Ishikawa (cell line): ENCODE data around the gene SH3PXD2A.

Experiments used
- CEBPB ChIP-seq: IDR thresholded peaks from 2 replicates; pipeline ENCODE4 v1.6.1; 2012
- CREB1 ChIP-seq: IDR thresholded peaks from 2 replicates; pipeline ENCODE4 v1.6.1; 2012; ENCODE audit warnings: low read depth
- EGR1 ChIP-seq: IDR thresholded peaks from 2 replicates; pipeline ENCODE4 v1.6.1; 2012
- EP300 ChIP-seq: IDR thresholded peaks from 2 replicates; pipeline ENCODE4 v1.6.1; 2012; ENCODE audit warnings: borderline replicate concordance
- FOXM1 ChIP-seq: IDR thresholded peaks from 2 replicates; pipeline ENCODE4 v1.6.1; 2012; ENCODE audit warnings: low read depth, borderline replicate concordance
- MAX ChIP-seq: IDR thresholded peaks from 2 replicates; pipeline ENCODE4 v1.6.1; 2012
- NFIC ChIP-seq: IDR thresholded peaks from 2 replicates; pipeline ENCODE4 v1.6.1; 2012
- RAD21 ChIP-seq: IDR thresholded peaks from 2 replicates; pipeline ENCODE4 v1.6.1; 2012; ENCODE audit warnings: low read depth
- REST ChIP-seq: IDR thresholded peaks from 2 replicates; pipeline ENCODE4 v1.6.1; 2012; ENCODE audit warnings: low read depth, mild to moderate bottlenecking
- TAF1 ChIP-seq: IDR thresholded peaks from 2 replicates; pipeline ENCODE4 v1.6.1; 2012; ENCODE audit warnings: low read depth, mild to moderate bottlenecking
- TCF12 ChIP-seq: IDR thresholded peaks from 2 replicates; pipeline ENCODE4 v1.6.1; 2012; ENCODE audit warnings: low read depth
- TEAD4 ChIP-seq: IDR thresholded peaks from 2 replicates; pipeline ENCODE4 v1.6.1; 2012
- USF1 ChIP-seq: IDR thresholded peaks from 2 replicates; pipeline ENCODE4 v1.6.1; 2012
- YY1 ChIP-seq: IDR thresholded peaks from 2 replicates; pipeline ENCODE4 v1.6.1; 2012; ENCODE audit warnings: low read depth
- ZBTB7A ChIP-seq: IDR thresholded peaks from 2 replicates; pipeline ENCODE4 v1.6.1; 2012; ENCODE audit warnings: low read depth

The SH3PXD2A gene

DNA sequence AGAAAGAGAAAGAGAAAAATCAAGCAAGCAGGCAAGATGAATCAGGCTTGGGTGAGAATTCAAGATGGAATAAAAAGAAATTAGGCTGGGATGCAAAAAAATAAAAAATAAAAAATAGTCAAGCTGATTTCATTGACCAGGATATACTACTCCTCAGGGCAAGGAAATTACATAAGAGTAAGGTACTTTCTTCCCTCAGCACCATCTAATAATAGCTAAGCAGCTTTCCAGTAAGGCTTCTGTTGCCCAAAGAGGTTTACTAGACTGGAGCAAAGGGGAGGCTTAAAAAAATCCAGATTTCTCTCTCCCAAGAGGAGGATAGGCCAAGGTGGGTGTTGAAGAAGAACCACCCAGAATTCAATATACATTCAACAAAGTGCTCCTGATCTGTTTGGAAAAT is 268.3 kb downstream of the SH3PXD2A start:
- TF ChIP-seq REST (no peak), NFIC (no peak), FOXM1 (no peak), RAD21 (no peak), CEBPB (no peak), TCF12 (no peak), TAF1 (no peak), ZBTB7A (no peak), YY1 (no peak), MAX (no peak)

DNA sequence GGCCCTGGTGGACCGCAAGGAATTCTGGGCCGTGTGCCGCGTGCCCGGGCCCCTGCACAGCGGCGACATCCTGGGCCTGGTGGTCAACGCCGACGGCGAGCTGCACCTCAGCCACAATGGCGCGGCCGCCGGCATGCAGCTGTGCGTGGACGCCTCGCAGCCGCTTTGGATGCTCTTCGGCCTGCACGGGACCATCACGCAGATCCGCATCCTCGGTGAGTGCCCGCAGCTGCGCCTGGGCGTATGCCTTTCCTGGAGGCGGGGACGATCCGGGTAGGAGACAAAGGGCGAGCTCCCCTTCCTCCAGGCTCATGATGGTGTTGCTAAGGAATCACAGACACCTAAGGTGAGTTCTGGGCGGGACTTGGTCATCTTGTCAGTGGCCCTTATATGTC is 270.4 kb downstream of the SH3PXD2A start:
- TF ChIP-seq YY1, result no peak
- TF ChIP-seq TEAD4, result no peak
- TF ChIP-seq EGR1, result no peak
- TF ChIP-seq FOXM1, result no peak
- TF ChIP-seq CREB1, result no peak
- no peak for TF ChIP-seq RAD21

DNA sequence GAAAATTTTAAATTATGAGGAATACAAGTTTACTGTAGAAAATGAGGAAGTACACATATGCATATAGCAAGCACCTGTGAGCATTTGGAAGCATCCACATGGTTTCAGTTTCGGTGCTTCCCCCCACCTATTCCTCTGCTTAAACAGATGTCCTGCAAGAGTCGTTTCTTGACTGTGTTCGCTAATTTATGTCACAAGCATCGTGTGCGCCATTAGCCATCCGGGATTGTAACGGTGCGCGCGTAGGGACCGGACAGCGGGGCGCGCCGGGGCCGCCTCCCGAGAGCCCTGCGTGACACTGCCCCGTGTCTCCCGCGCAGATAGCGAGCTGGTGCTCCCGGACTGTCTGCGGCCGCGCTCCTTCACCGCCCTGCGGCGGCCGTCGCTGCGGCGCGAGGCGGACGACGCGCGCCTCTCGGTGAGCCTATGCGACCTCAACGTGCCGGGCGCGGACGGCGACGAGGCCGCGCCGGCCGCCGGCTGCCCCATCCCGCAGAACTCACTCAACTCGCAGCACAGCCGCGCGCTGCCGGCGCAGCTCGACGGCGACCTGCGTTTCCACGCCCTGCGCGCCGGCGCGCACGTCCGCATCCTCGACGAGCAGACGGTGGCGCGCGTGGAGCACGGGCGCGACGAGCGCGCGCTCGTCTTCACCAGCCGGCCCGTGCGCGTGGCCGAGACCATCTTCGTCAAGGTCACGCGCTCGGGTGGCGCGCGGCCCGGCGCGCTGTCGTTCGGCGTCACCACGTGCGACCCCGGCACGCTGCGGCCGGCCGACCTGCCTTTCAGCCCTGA is 271.0 kb downstream of the SH3PXD2A start:
- TF ChIP-seq YY1, result no peak

DNA sequence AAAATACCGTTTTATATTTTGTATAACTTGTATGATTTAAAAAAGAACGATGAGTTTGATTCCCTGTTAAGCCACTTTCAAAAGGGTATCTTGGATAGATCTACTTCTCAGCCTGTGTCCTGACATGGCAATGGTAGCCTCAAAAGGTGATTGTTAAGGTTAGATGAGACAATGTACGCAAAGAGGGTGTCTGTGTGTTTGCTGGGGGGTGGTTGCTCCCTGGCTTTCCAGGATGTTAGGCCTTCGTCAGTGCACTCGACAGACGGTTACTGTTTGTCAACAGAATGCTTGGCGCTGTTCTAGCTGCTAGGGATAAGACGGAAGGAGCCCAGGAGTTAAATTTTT is 271.5 kb downstream of the SH3PXD2A start:
- TF ChIP-seq ZBTB7A (no peak), REST (no peak), CEBPB (no peak), CREB1 (no peak), TAF1 (no peak), FOXM1 (no peak), USF1 (no peak), TEAD4 (no peak), TCF12 (no peak), NFIC (no peak), RAD21 (no peak), MAX (no peak), EGR1 (no peak), YY1 (no peak)

DNA sequence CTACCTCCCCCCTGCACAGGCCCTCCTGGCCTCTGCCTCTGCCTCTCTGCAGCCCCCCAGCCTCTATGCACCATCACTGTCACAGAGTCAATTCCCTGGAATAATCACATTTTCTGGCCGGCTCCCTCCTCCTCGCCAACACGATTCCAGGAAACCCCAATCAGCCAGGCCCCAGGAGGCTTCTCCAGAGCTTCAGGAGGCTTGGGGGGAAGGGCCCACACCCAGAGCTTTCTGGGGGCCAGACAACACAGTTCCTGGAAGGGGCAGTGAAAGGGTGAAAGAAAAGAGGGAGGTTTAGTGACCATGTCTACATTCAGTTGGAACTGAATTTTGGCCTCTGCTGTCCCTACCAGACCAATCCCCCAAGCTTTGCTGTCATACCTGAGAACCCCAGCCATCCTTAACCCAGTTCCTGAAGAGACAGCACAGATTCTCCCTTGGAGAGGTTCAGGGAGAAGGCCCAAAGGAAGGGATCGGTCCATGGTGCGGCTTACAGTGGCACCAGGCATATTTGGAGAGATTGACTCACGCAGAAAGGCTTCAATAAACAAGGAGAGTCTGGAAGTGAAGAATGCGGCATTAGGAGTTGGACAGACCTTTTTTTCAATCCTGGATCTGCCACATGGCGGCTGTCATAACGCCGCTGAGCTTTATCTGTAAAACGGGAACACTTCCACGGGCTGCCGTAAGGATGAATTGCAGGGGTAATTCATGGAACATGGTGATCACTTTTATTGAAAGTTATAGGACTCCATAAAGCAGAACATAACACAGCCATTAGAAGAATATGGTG is 272.8 kb downstream of the SH3PXD2A start:
- TF ChIP-seq EGR1, result no peak
- no peak for TF ChIP-seq MAX
- TF ChIP-seq TAF1, result no peak
- no peak for TF ChIP-seq ZBTB7A
- no peak for TF ChIP-seq USF1
- TF ChIP-seq TEAD4, result no peak
- TF ChIP-seq RAD21, result no peak
- no peak for TF ChIP-seq EP300
- TF ChIP-seq FOXM1, result no peak
- TF ChIP-seq NFIC, result no peak
- TF ChIP-seq CEBPB, result no peak
- no peak for TF ChIP-seq REST
- no peak for TF ChIP-seq YY1
- TF ChIP-seq CREB1, result no peak
- TF ChIP-seq TCF12, result no peak
